Fibroblast of lung (primary cell): ENCODE results near the gene TRPM4.

ENCODE experiments used
- EZH2 ChIP-seq: IDR thresholded peaks from 2 replicates; pipeline ENCODE4 v1.5.1; 2012; ENCODE audit warnings: low read length, control low read depth, mild to moderate bottlenecking; ENCODE audit errors: missing control alignments
- TF ChIP-seq, protein P1 (sequence below), 2 donors: IDR thresholded peaks in 1 of 2; conservative IDR thresholded peaks in 1 of 2; 1 replicate in 1 of 2; 2 replicates in 1 of 2; pipeline ENCODE4 v1.5.1; 2011 to 2012; ENCODE audit warnings: low read length in 2 of 2, control low read depth in 1 of 2, inconsistent platforms in 1 of 2, low read depth in 1 of 2, mild to moderate bottlenecking in 1 of 2

- TF ChIP-seq EZH2: no peak
- TF ChIP-seq, protein P1, sequence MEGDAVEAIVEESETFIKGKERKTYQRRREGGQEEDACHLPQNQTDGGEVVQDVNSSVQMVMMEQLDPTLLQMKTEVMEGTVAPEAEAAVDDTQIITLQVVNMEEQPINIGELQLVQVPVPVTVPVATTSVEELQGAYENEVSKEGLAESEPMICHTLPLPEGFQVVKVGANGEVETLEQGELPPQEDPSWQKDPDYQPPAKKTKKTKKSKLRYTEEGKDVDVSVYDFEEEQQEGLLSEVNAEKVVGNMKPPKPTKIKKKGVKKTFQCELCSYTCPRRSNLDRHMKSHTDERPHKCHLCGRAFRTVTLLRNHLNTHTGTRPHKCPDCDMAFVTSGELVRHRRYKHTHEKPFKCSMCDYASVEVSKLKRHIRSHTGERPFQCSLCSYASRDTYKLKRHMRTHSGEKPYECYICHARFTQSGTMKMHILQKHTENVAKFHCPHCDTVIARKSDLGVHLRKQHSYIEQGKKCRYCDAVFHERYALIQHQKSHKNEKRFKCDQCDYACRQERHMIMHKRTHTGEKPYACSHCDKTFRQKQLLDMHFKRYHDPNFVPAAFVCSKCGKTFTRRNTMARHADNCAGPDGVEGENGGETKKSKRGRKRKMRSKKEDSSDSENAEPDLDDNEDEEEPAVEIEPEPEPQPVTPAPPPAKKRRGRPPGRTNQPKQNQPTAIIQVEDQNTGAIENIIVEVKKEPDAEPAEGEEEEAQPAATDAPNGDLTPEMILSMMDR (conservative IDR thresholded peaks at IDR 0.05 in 1 of 2, IDR thresholded peaks at IDR 0.05 in 1 of 2; ENCODE audit: low read depth in 1 of 2, low read length in 2 of 2): no peak
Measured at GRCh38 chr19:49109569-49110233, 47.9 kb upstream of the TRPM4 start.
